CD4-positive, alpha-beta T cell treated with Interleukin-6 for 4 hours (primary cell): ENCODE data around the gene KCNQ1.

Source experiments
- DNase-seq: peaks from one replicate; pipeline ENCODE4 v3.0.0-alpha.2; 2020; ENCODE audit warnings: mixed read lengths

Gene KCNQ1

DNA sequence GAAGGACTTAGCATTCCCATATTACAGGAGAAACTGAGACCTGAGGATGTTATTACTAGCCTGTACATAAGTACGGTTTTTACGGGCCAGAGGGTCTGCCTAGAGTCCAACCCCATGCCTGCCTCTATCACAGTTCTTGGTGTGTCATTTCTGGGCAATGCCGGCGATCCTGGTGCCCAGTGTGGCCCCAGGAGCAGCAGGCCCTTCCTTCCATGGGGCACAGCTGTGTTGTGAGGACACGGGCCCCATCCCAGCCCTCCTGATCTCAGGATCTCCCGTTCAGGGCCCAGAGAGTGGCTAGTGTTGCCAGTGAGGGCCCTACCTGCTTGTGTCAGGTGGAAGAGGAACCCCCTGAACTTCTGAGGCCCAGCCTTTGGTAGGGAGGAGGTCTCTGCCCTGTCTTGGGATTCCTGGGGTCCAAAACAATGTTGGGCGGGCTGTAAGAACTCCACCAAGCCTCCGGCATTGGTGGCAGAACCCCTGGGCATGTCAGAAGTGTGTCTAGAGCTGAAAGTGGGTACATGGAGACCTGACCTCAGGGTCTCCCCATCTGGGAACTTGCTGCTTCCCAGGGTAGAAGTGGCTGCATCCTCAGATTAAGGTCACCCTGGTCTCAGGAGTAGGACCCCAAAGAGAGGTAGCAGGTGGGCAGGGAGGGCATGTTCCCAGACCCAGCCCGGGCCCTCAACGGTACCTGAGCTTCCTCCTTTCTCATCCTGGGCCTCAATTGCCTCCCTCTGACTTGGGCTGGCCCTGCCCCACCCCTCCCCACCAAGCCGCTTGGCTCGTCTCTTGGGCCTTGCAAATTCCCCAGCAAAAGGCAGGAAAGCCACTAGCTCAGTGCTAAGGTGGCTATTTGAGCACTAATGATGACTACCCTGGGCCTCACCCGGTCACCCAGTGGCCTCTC is 329.6 kb downstream of the KCNQ1 start:
- DNase-seq: no peak

DNA sequence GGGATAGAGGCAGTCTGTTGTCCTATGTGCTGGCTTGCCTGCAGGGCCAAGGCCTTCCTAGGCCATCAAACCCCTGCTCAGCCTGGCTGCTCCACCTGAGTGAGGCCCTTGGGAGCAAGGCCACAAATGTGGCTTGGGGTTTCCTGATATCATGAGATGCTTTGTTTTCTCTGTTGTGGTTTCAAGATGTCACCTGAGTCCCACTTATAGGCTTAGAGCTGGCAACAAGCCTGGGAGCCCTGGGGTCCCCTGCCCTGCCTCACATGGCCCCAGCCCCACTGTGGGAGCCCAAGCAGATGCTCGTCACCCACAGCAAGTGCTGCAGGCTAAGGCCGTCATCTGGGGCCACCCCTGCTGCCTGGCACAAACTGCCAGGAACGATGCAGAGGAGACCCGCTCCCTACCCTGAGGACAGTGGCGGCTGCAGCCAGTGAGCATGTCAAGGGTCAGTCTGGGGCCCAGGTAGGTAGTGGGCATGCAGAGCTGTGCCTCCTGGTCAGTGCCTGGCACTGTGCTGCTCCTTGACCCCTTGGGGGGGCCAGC is 330.3 kb downstream of the KCNQ1 start:
- DNase-seq: no peak

DNA sequence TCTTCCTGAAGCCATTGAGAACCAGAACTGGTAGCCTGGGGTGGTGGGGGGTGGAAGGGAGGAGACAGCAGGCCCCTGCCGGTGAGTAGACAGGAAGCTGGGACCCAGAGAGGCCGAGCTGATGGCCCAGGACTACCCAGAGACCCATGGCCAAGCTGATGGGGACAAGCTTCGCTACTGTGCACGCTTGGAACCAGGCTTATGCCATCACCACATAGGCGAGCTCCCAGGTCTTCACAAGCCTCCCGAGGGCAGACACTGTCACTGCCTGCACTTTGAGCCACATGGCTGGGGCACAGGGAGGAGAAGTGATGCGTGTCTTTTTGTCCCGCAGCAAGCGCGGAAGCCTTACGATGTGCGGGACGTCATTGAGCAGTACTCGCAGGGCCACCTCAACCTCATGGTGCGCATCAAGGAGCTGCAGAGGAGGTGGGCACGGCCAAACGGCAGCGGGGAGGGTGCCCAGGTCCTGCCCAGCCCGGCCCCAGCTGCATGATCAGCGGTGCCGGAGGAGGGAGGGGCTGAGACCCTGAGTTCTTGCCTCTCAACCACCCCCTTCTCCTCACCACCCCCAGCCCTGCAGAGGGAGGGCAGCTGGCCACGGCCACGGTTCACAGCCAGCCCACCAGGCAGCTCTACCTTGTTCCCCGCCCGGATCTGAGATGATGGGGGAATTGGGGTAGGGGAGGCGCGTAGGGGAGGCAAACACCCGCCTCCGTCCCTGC is 331.0 kb downstream of the KCNQ1 start:
- no peak for DNase-seq

DNA sequence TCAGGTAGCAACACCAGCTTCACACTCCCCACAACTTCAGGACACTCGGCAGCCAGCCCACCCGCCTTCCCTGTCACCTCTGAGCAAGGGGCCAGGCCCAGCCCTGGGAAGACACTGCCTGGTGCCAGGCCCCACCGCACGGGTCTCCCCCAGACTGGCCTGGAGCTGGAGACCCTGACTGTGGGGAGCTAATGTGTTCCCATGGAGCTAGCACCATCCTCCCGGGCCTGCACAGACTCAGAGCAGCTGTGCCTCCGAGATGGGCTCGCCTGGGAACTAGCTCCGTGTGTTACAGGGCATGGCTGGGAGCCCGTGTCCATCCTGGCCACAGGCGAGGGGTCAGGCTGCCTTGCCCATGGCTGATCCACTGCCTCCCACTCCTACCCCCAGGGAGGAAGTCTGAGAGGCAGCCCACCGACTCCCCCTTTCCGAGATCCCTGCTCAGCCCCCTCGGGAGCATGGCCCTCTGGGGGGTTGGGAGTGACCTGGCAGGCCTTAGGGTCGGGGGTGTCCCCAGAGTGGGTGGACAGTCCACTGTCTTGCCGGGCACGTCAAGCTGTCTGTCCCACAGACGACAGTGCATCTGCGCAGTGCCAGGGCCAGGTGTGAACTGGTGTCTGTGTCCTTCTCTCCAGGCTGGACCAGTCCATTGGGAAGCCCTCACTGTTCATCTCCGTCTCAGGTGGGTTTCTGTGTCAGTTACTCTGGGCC is 331.7 kb downstream of the KCNQ1 start:
- no peak for DNase-seq

DNA sequence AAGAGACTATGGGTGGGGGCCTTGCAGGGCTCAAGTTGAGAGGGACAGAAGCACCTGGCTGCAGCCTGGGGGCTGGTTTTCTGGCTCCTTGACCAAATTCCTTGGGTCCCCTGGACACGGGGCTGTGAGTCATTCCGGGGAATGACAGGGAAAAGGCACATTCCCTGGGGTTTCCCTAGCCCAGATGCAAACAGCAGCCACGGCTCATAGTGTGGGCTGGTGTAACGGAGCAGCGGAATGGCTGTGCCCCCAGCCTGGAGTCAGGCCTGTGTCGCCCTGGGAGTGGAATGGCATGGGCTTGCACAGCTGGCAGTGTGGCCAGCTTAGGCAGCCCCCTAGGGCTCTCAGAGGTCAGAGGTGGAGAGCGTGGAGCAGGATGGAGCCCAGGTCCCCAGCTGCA is 332.6 kb downstream of the KCNQ1 start:
- DNase-seq: no peak

DNA sequence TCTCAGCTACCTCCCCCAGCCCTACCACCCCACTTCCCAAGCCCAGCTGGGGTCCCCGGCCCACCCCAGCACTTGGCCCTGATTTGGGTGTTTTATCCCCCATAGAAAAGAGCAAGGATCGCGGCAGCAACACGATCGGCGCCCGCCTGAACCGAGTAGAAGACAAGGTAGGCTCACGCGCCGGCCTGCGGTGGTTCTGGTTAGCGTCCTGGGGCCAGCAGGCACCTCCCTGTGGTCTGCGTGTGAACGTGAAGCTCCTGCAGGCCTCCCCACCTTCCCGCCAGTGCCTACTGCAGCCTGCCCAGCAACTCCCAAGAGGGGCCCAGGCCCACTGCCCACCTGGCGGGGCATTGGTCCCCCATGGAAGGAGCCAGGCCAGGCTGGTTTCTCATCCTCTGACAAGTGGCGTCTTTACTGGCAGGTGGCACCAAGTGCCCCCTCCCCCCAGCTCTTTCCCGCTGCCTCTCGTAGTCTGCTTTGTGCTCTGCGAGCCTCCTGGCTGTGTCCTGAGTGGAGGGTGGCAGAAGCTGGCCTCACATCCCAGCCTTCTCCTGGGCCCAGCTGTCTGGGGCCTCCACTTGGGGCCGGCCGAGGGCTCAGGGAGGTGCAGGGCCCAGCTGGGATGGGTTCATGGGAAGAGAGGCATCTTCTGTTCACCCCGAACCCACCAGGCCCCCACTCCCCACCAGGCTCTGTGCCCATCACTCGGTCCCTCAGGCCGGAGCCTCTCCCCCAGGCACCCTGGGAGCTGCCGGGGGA is 333.2 kb downstream of the KCNQ1 start:
- DNase-seq: no peak

DNA sequence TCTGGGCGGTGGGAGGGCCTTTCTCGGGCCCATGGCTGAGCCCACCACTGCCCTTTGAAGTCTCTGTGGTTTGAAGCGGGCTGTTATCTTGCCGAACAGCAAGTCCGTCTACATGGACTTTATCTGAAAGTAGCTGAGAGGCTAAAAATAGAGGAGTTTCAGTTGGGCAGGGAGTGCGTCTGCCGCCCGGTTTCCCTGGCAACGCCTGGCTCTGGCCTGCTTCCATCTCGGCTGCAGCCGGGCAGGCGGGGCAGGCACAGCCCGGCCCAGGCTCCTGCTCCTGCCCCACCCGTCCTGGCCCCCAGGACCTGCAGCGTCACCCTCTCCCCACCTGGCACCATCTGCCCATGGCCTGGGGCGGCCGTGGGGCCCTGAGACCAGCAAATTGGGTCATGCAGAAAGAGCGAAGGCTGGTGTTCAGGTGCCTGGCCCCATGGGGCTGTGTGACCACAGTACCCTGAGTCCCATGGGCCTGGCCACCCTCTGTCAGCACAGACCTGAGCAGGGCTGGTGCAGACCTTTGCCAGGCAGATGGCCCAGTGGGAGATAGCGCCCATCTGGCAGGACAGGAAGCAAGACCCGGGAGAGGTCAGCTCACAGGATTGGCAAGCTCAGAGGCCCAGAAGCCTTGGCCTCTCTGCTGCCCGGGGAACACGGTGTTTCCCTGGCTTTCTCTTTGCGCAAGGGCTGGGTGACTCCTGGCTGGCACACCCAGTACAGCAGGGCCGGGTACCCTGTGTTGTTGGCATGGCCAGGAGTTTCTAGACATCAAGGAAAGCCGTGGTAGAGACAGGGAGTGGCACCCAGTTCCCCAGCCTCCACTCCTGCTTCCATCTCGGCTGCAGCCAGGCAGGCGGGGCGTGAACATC is 334.1 kb downstream of the KCNQ1 start:
- DNase-seq: no peak

DNA sequence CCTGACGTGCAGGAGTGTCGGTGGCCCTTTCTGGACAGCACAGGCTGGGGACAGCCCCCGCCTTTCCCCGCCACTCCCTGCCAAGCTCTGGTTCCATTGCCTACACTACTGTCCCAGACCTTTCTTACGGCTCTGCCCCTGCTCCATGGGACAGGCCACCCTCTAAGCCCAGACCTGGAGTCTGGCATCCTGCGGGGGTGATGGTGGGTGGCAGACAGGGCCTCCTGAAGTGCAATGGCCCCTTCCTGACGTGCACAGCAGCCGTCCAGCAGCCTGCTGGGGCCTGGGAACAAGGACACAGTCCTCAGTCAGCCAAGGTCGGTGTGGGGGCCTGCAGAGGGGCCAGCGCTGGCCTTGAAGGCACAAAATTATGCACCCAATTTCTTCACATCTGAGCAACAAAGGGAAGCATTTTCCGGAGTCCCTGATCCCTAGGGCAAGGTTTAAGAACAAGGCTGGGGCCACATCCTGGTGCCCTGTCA is 334.7 kb downstream of the KCNQ1 start:
- DNase-seq: no peak

DNA sequence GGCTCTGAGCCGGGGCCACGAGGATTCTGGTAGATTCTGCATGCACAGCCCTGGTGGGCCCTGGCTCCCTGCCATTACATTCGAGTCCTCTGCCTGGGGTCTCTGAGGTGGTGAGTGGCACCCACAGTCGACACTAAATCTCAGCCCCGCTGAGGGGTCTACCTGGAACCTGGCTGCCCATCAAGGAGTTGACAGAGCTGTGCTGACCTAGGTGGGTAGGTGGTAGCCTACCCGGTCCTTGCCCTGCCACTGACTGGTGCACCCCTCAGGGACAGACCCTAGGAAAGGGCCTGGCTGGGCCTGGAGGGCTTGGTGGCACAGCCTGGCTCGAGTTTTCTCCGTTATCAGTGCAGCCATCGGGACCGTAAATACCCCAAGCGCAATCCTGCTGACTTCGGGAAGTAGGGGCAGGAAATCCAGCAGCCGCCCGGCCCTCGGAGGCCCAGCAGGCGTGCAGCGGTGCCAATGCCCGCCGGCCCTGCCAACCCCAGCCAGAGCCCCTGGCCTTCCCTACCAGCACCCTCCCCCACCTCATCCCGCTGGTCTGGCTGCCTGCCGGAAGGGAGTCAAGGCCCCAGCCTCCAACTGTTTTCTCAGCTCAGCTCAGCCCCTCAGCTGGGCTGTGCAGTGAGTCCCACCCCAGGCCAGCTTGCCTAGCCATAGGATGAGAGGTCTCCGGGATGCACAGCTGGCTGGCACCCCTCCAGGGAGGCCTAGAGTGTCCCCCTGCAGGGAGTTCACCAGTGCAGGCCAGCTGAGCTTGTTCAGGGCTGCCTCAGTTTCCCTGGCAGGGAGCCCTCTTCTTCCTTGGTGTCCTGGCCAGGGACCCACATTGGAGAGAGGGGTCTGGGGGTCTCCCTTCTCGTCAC is 335.4 kb downstream of the KCNQ1 start:
- DNase-seq: no peak

DNA sequence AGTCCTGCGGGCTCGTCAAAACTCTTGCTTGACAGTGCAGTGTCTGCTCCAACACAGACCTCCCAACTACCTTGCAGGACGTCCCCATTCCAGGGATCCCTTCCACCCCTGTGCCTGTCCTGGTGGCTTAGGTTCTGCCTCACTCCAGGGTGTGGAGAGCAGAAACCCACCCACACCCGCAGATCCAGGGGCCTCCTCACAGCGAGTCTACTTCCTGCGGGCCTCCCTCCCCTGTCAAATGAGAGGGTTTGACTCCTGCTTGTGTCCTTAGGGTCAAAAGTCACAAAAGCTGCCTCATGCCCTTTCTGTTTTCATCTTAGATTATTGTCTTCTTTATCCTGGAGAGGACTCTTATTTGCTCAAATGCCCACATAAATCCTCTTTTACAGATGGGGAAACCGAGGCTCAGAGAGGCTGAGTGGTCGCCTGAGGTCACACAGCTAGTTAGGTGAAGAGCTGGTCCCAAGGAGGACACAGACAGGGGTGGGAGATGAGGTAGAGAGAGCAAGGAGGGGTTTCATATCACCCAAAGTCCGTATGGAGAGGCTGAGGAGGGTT is 336.1 kb downstream of the KCNQ1 start:
- no peak for DNase-seq

DNA sequence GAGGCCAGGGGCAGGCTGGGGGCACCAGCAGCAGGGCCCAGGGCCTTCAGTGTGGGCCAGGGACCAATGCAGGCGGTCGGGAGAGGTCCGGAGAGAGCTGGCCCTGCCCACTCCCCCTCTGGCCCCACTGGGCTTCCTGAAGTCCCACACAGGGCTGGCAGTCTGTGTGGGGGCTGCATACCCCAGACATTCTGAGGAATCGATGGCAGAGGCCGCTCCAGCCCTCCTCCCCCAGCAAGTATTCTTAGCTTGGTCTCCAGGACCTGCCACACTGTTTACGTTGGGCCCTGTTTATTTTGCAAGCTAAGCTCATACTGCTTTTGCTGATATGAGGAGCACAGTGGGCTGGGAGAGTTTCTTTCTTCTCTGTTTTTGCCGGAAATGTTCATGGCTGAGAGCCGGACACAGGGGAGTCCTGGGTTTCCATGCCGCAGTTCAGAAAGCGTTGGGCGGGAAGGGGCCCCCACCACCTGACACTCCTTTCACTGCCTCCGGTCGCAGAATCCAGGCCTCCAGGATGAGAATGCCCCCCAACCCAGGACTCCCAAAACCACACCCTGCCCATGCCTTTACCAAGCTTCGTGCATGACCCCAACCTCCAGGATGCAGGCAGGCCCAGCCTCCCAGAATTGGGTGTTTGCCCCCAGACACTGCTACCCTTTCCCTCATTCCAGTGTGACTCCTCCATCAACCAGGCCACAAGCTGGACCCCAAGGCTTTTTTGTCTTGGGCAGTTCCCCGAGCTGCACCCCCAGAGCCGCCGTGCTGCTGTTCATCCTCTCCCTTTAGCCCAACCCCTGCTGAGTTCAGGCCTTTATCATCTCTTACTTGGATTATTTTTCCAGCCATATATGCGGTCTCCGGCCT is 336.8 kb downstream of the KCNQ1 start:
- DNase-seq: no peak

DNA sequence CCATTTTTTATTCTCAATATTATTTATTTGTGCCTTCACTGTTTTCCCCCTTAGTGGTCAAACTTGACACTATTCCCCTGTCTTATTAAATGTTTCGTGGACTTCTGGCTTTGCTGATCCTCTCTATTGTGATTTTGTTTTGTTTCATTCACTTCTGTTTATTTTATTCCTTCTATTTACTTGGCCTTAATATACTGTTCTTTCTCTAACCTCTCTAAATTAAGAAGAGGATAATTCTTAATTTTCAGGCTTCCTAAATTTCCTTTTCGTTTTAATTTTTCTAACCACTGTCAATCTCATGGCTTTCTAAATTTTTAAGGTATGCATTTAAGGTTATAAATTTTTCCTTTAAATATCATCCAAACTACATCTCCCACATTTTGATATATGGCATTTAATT is 338.0 kb downstream of the KCNQ1 start:
- no peak for DNase-seq

DNA sequence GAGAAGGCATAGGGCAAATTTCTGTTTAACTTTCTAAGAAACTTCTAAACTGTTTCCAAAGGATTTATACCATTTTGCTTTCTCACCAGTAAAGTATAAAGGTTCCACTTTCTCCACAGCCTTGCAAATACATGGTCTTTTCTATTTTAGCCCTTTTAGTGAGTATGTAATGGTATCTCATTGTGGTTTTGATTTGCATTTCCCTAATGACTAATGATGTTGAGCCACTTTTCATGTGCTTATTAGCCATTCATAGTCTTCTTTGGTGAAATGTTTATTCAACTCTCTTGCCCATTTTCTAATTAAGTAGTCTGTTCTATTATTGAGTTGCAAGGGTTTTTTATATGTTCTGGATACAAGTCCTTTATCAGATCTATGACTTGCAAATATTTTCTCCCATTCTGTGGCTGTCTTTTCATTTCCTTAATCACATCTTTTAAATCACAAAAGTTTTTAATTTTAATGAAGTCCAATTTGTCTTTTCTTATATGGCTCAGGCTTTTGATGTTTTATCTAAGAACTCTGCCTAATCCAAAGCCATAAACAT is 338.8 kb downstream of the KCNQ1 start:
- no peak for DNase-seq

DNA sequence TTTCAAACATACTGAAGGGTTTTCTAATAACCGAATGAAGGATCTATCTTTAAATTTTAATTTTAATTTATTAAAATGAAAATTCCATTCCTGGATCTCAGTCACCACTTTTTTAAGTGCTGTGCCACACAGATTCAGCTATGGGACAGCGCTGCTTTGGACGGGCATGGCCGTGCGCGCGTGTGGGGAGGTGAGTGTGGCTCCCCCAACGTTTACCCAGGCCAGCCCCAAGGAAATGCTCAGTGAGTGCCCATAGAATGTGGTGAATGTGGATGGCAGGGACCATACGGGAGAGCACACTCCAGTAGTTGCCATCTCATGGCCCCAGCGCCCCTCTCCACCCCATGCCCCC is 343.0 kb downstream of the KCNQ1 start:
- no peak for DNase-seq

DNA sequence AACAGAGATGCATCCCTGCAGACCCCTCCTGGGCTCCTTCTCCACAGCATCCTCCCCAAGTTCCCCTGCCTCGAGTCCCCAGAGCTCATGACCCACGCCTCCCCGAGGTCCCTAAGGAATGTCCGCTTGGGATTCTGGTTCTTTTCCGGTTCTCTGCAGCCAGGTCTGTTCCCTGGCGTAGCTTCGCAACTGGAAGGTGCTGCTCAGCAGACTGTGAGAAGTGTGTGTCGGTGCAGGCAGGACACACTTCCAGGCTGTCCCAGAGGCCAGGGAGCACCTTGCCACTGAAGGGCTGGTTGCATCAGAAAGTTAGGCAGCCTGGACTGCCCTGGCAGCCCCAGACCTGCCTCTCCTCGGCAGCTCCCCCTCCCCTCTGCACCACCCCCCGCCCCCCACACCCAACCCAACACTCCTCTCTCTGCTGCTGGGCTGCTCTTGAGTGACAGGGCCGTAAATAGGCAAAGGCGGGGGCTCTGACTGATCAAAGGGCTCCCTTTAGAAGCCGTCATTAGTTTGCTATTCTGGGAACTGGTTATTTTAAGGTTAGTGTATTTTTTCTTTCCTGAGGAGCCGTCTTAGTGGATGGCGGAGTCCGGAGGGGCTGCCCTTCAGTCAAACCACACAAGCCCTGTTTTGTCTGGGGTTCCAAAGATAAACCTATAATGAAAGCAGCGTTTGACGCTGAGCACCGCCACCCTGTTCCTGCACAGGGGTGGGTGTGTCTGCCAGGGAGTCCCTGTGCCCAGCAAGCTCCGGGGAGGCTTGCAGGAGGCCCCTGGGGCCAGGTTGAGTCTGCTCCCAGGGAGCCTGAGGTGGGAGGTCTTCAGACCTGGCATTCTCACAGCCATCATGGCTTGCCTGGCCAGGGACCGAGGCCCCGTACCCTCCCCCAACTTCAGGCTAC is 343.6 kb downstream of the KCNQ1 start:
- DNase-seq: no peak

DNA sequence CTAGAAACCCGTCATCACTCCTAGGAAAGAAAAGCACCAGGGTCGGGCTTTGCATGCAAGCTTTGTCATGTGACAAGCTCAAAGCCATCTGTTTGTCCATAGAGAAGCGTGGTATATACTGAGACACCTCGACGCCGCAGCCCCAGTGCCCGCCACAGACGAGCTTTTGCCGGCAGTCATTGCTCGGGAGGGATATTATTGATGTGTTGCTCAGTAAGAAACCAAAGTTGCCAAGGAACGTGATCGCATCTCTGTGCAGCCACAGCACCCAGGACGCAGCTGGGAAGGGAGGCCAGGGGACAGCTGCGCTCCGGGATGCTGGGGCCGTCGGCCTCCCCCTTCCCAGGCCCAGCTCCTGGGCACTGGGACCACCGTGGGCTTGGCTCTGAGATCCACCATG is 344.5 kb downstream of the KCNQ1 start:
- no peak for DNase-seq

DNA sequence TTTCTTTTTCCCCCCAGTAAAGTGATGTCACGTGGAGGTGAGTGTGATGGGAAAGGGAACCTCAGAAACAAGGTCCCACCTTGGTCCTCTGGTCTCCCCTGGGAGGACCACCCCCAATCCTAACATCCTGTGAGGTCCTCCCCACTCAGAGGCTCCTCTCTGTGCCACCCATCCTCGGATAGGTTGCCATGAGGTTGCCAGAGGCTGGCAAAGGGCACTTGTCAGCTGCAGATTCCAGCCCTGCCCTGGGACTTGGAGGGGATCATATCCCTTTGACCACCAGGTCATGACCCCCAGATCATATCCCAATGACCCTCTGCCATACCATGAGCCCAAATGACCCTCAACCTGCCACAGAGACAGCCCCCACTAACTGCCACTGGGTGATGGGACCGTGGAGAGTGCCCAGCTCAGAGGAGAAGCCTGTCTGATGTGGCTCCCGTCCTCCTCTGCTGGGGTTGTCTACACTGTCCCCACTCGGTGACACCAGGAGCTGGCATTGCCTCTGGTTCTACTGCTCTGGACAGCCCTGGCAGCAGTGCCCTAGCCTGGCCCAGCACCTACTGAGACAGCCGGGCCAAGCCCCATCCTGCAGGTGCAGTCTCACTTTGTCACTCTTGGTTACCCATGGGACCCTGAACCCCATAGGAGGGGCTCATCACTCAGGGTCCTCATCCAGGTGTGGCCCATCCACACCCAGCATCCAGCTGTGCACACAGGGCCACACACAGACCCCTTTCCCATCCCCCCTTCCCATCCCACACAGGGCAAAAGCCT is 345.2 kb downstream of the KCNQ1 start:
- no peak for DNase-seq
